GM12878 (cell line): ENCODE data around the gene CD96. TPM values are rescaled to one million over a fixed set of nuclear protein-coding genes. Genes with fewer than 3 reads are reported as not detected.

Experiments used
- ATAC-seq: fragments of 200-7000 bp; cut with Tn5 transposase; 3 replicates; pipeline ENCODE4 v1.9.1; 2020; ENCODE audit warnings: mild to moderate bottlenecking, moderate library complexity
- BruUV-seq: library from RNA; stranded (reverse); fragments of 400-500 nt; replicated peaks from 2 replicates; lab custom pipeline; 2021; lab: Mats Ljungman, UMichigan
- CTCF ChIA-PET: fragments of 300-600 bp; sonication (Branson Sonifier 250); formaldehyde crosslinking; extraction: SDS; loops from one replicate; lab custom pipeline; 2021; ENCODE audit warnings: inconsistent platforms; lab: Yijun Ruan, JAX
- POLR2A ChIA-PET: fragments of 350-600 bp; formaldehyde crosslinking; extraction: SDS; loops from one replicate; lab custom pipeline; 2021; ENCODE audit warnings: inconsistent platforms; lab: Charles Lee
- RAD21 ChIA-PET: fragments of 300-600 bp; sonication (Branson Sonifier 250); formaldehyde crosslinking; loops from one replicate; lab custom pipeline; 2023; ENCODE audit warnings: antibody characterized with exemption; ENCODE audit not compliant: unreplicated experiment; lab: Charles Lee
- SMC1A ChIA-PET: fragments of 300-600 bp; sonication (Branson Sonifier 250); formaldehyde crosslinking; loops from one replicate; lab custom pipeline; 2023; ENCODE audit not compliant: unreplicated experiment, uncharacterized antibody; lab: Charles Lee
- DNase-seq: peaks from one replicate; pipeline ENCODE4 v3.0.0-alpha.2; 2011; ENCODE audit warnings: low read depth, low spot score
- FAIRE-seq: peaks from 3 replicates; lab custom pipeline; 2011; peaks lifted over from hg19 to GRCh38; lab: Jason Lieb, UNC
- H2AFZ ChIP-seq: 2 replicates; pipeline ENCODE4 v1.6.0; 2011; ENCODE audit warnings: low read depth, low read length, control low read depth; ENCODE audit not compliant: control insufficient read depth
- H3K27ac ChIP-seq: 2 replicates; pipeline ENCODE4 v1.5.1; 2011; ENCODE audit warnings: control low read depth; ENCODE audit not compliant: control insufficient read depth, insufficient read depth
- H3K27me3 ChIP-seq, 2 experiments: replicated peaks in 1 of 2; 2 replicates each; pipeline versions ENCODE4 v1.6.0 to v1.6.1; 2011; ENCODE audit warnings: low read length in 1 of 2; ENCODE audit not compliant: control insufficient read depth in 2 of 2, insufficient read depth in 2 of 2
- H3K36me3 ChIP-seq, 2 experiments: 2 replicates each; pipeline ENCODE4 v1.5.1; 2011; ENCODE audit warnings: low read length in 1 of 2; ENCODE audit not compliant: control insufficient read depth in 2 of 2, insufficient read depth in 2 of 2
- H3K4me1 ChIP-seq: 2 replicates; pipeline ENCODE4 v1.6.1; 2011; ENCODE audit warnings: mild to moderate bottlenecking, low read length, moderate library complexity, mixed read lengths; ENCODE audit not compliant: control insufficient read depth, insufficient read depth
- H3K4me2 ChIP-seq: 2 replicates; pipeline ENCODE4 v1.6.0; 2011; ENCODE audit warnings: control low read depth; ENCODE audit not compliant: control insufficient read depth, insufficient read depth
- H3K4me3 ChIP-seq: fragments of 200-600 bp; sonication (generic); 2 replicates; pipeline ENCODE4 v1.5.1; 2016
- H3K79me2 ChIP-seq: 2 replicates; pipeline ENCODE4 v1.6.0; 2011; ENCODE audit warnings: low read length; ENCODE audit not compliant: control insufficient read depth, insufficient read depth
- H3K9ac ChIP-seq: 2 replicates; pipeline ENCODE4 v1.8.0; 2011; ENCODE audit warnings: low read length, control low read depth, mixed read lengths; ENCODE audit not compliant: control insufficient read depth, insufficient read depth
- H3K9me3 ChIP-seq: replicated peaks from 3 replicates; pipeline ENCODE4 v1.5.1; 2011; ENCODE audit warnings: mild to moderate bottlenecking, low read length; ENCODE audit not compliant: control insufficient read depth, insufficient read depth
- H4K20me1 ChIP-seq: 2 replicates; pipeline ENCODE4 v1.6.0; 2011; ENCODE audit not compliant: control insufficient read depth, insufficient read depth
- ATF7 ChIP-seq: fragments of 450-650 bp; IDR thresholded peaks from 2 replicates; pipeline ENCODE4 v1.6.1; 2016; ENCODE audit warnings: low read depth, mild to moderate bottlenecking
- E2F8 ChIP-seq: fragments of 450-650 bp; IDR thresholded peaks from 2 replicates; pipeline ENCODE4 v1.6.1; 2018; ENCODE audit warnings: mild to moderate bottlenecking, low read depth, moderate library complexity; ENCODE audit not compliant: partially characterized antibody
- IKZF1 ChIP-seq: fragments of 450-650 bp; conservative IDR thresholded peaks from 2 replicates; pipeline ENCODE4 v1.6.1; 2017; ENCODE audit warnings: antibody characterized with exemption, mild to moderate bottlenecking
- SREBF1 ChIP-seq: IDR thresholded peaks from 2 replicates; pipeline ENCODE4 v1.6.1; 2012; ENCODE audit warnings: mild to moderate bottlenecking, low read length
- ZBTB40 ChIP-seq: fragments of 450-650 bp; IDR thresholded peaks from 2 replicates; pipeline ENCODE4 v1.6.1; 2016; ENCODE audit warnings: mild to moderate bottlenecking, moderate library complexity, borderline replicate concordance
- WGBS: methylation state at CpG from one replicate; pipeline ENCODE4 v1.1.6; 2016; ENCODE audit warnings: low lambda C conversion rate; ENCODE audit not compliant: insufficient replicate concordance, insufficient coverage; ENCODE audit errors: missing lambda C conversion rate; 5-methylcytosine and 5-hydroxymethylcytosine counted together
- in situ Hi-C: fragments of 300-500 bp; cut with MboI; formaldehyde crosslinking; loops from 9 replicates; pipeline ENCODE4 v1.14.3; 2018; ENCODE audit warnings: mixed read lengths
- intact Hi-C: fragments of 100-400 bp; cut with micrococcal nuclease; formaldehyde crosslinking; loops from one replicate; pipeline ENCODE4 v1.14.2; 2022; ENCODE audit not compliant: unreplicated experiment
- polyA plus RNA-seq, 11 experiments: library from polyadenylated mRNA; depleted of rRNA in 4 of 11; unstranded in 6 of 11; stranded (reverse) in 5 of 11; fragments of >200 nt; fragmentation: Nextera tagmentation in 4 of 11; fragmentation: Illumina TruSeq in 1 of 11; extraction: Ambion mirVana in 4 of 11; extraction: Trizol in 1 of 11; gene quantifications; 1 replicate in 1 of 11; 2 replicates in 10 of 11; pipeline versions ENCODE4 v1.2.1 to v1.2.3, GENCODE V29; 2011 to 2016; ENCODE audit warnings: inconsistent platforms in 2 of 11, missing spikeins in 2 of 11, low read depth in 1 of 11
- total RNA-seq, 4 experiments: library from RNA; depleted of rRNA in 3 of 4; stranded (reverse); fragments of >200 nt in 3 of 4; fragmentation: Illumina TruSeq in 1 of 4; extraction: Trizol in 1 of 4; gene quantifications; 2 replicates each; pipeline versions ENCODE4 v1.2.1 to v1.2.3, GENCODE V29; 2013 to 2021

CD96 gene
- total and polyA plus RNA-seq, 10 of the 15 experiments (the other 5 are each of a cell fraction or from before 2014, with no cell fraction given): 0.13 to 10.1 (median 0.47) TPM

GRCh38 chr3:111531446-111531845 lies 10.6 kb upstream of the CD96 start (continued):
- no peak for TF ChIP-seq E2F8
- no peak for TF ChIP-seq ATF7
- TF ChIP-seq IKZF1: no peak

GRCh38 chr3:111534701-111535100 lies 7.3 kb upstream of the CD96 start:
- Histone ChIP-seq H3K9me3 (no peaks in the 10 kb centered on the region), H3K4me2 (no peak overlapping the region), H3K79me2 (no peaks in the 10 kb centered on the region)
- WGBS: 25% methylated on average over 4 of the region's 4 CpGs
- TF ChIP-seq SREBF1 (no peak), ZBTB40 (no peak)
- TF ChIP-seq, all 136 proteins: peak for 0
- ChIA-PET POLR2A (no interaction called here), RAD21 (interaction anchor here (1.3 kb wide), 1 partner anchor 13 kb away, joined by 3 read pairs; no protein-coding TSS in a partner anchor), CTCF (interaction anchor here (1.0 kb wide), 1 partner anchor 11 kb away, joined by 3 read pairs; no protein-coding TSS in a partner anchor), SMC1A (interaction anchor here (1.8 kb wide), 1 partner anchor 13 kb away, joined by 5 read pairs; no protein-coding TSS in a partner anchor)
- Histone ChIP-seq H3K4me1 (peaks cover 9% of the 10 kb centered on the region), H3K27ac (no peak overlapping the region), H3K36me3 (no peaks in the 10 kb centered on the region), H2AFZ (no peak overlapping the region), H3K9ac (no peak overlapping the region), H3K27me3 (no peaks in the 10 kb centered on the region), H3K4me3 (no peak overlapping the region), H4K20me1 (no peaks in the 10 kb centered on the region)
- FAIRE-seq: no peak
- in situ Hi-C loops (loop anchor here (10.0 kb wide), 1 partner anchor 1800 kb away; no protein-coding TSS in a partner anchor), intact Hi-C loops (loop anchor here (5.0 kb wide), 1 partner anchor 797 kb away; no protein-coding TSS in a partner anchor)
- BruUV-seq: no TSS peak
- ATAC-seq: no peak
- DNase-seq: no peak
